ENCODE measurements around the gene ARGLU1. TPM values are rescaled to one million over a fixed set of nuclear protein-coding genes. Genes with fewer than 3 reads are reported as not detected.

The ARGLU1 gene
- total RNA-seq, 1 experiment from 2014 or later = 25.7 TPM

GRCh38 chr13:106541826-106542225, 26.1 kb downstream of the ARGLU1 start:
- DNase-seq (ENCODE audit: low read depth) = no peak

GRCh38 chr13:106540613-106541012, 27.3 kb downstream of the ARGLU1 start:
- DNase-seq (ENCODE audit: low read depth) = no peak

- no peak for DNase-seq (ENCODE audit: low read depth)
Observed at GRCh38 chr13:106537521-106537920, 30.4 kb downstream of the ARGLU1 start.

GRCh38 chr13:106536244-106537034, 31.5 kb downstream of the ARGLU1 start:
- DNase-seq (ENCODE audit: low read depth) = peak; percentile 76

GRCh38 chr13:106535552-106536243, 32.2 kb downstream of the ARGLU1 start, which contains the start of gene EFNB2:
TSS of gene EFNB2 (minus strand) at chr13:106535662. CDS start at chr13:106534964, 698 bp downstream.
- peak; percentile 90 for DNase-seq (ENCODE audit: low read depth)

- peak; percentile 17 for DNase-seq (ENCODE audit: low read depth)
Observed at GRCh38 chr13:106534639-106535551, 33.0 kb downstream of the ARGLU1 start.

- DNase-seq (ENCODE audit: low read depth) = peak; percentile 56
Observed at GRCh38 chr13:106533943-106534638, 33.8 kb downstream of the ARGLU1 start.

- DNase-seq (ENCODE audit: low read depth) = peak; percentile 77
Observed at GRCh38 chr13:106533101-106533942, 34.6 kb downstream of the ARGLU1 start.

GRCh38 chr13:106532111-106532929, 35.6 kb downstream of the ARGLU1 start:
- DNase-seq (ENCODE audit: low read depth) = no peak

- DNase-seq (ENCODE audit: low read depth) = no peak
Observed at GRCh38 chr13:106530980-106531481, 36.9 kb downstream of the ARGLU1 start.

GRCh38 chr13:106530171-106530851, 37.6 kb downstream of the ARGLU1 start:
- DNase-seq (ENCODE audit: low read depth) = no peak

- no peak for DNase-seq (ENCODE audit: low read depth)
Observed at GRCh38 chr13:106529415-106530170, 38.3 kb downstream of the ARGLU1 start.

- no peak for DNase-seq (ENCODE audit: low read depth)
Observed at GRCh38 chr13:106528718-106529414, 39.1 kb downstream of the ARGLU1 start.

- no peak for DNase-seq (ENCODE audit: low read depth)
Observed at GRCh38 chr13:106527826-106528225, 40.1 kb downstream of the ARGLU1 start.

GRCh38 chr13:106527445-106527801, 40.5 kb downstream of the ARGLU1 start:
- DNase-seq (ENCODE audit: low read depth) = no peak

GRCh38 chr13:106526738-106527444, 41.0 kb downstream of the ARGLU1 start:
- DNase-seq (ENCODE audit: low read depth) = no peak

GRCh38 chr13:106525865-106526264, 42.1 kb downstream of the ARGLU1 start:
- DNase-seq (ENCODE audit: low read depth) = no peak
